ENCODE measurements around the gene ANKRD63. TPM values are rescaled to one million over a fixed set of nuclear protein-coding genes. Genes with fewer than 3 reads are reported as not detected.

The ANKRD63 gene
- total and polyA plus RNA-seq, 9 of the 15 experiments (the other 6 are each of a cell fraction or from before 2014, with no cell fraction given) = 1.3 to 2.0 (median 1.8) TPM; not detected in 6

GRCh38 chr15:40306908-40307307 lies 24.0 kb upstream of the ANKRD63 start:
- 54% methylated on average over 7 of the region's 7 CpGs for WGBS (ENCODE audit: insufficient coverage, low coverage, missing lambda C conversion rate)

More at GRCh38 chr15:40306908-40307307, 24.0 kb upstream of the ANKRD63 start:
- H3K4me1 ChIP-seq (replicated peaks in 1 of 2; ENCODE audit: control insufficient read depth in 2 of 2, insufficient read depth in 2 of 2, low read length in 2 of 2) = peaks cover 27 to 42% of the 10 kb centered on the region in 2 experiments
- ChIA-PET POLR2A (interaction anchor here (0.6 to 1.8 kb wide), 3 partner anchors 26 to 525 kb away, joined by 3 to 4 read pairs (median 4); no protein-coding TSS in a partner anchor), CTCF (ENCODE audit: low intra/inter-chr PET ratio) (interaction anchor here (5.2 kb wide), 1 partner anchor 26 kb away, joined by 87 read pairs; the partner anchor contains the start of gene ANKRD63)
- no peak overlapping the region for H3K4me3 ChIP-seq
- H3K27ac ChIP-seq (ENCODE audit: extremely low read depth, low read depth, low read length) = no peak overlapping the region
- no peaks in the 10 kb centered on the region for H3K36me3 ChIP-seq (ENCODE audit: control insufficient read depth, insufficient read depth, low read length)
- intact Hi-C loops (cut with micrococcal nuclease) (no loop called here), in situ Hi-C loops (cut with MboI) (no loop called here)
- H3K9ac ChIP-seq (ENCODE audit: insufficient read depth in 1 of 2, low read depth in 2 of 2, low read length in 2 of 2) = peak overlapping the region in 1 of 2 experiments; percentile 40; a peak in 1 of 4 replicates
- peak overlapping the region; percentile 20; the same call in 1 of the 2 replicates for H2AFZ ChIP-seq (ENCODE audit: low read depth, low read length)
- H4K20me1 ChIP-seq (replicated peaks; ENCODE audit: control insufficient read depth, insufficient read depth, low read length) = no peaks in the 10 kb centered on the region
- TF ChIP-seq TRIM24 (IDR thresholded peaks at IDR 0.05) (no peak), FOXJ2 (tag; IDR thresholded peaks at IDR 0.05) (no peak), EGR1 (conservative IDR thresholded peaks at IDR 0.05) (no peak), ZNF311 (CRISPR knock-in tag; IDR thresholded peaks at IDR 0.05) (no peak), ETS2 (tag; IDR thresholded peaks at IDR 0.05; ENCODE audit: borderline replicate concordance, poor library complexity, severe bottlenecking) (no peak), ZNF695 (CRISPR knock-in tag; IDR thresholded peaks at IDR 0.05) (no peak), ETV1 (tag; conservative IDR thresholded peaks at IDR 0.05; ENCODE audit: low read depth) (no peak), TFE3 (CRISPR knock-in tag; IDR thresholded peaks at IDR 0.05) (no peak), POLR3A (IDR thresholded peaks at IDR 0.05; ENCODE audit: borderline replicate concordance, extremely low read depth, insufficient read depth, insufficient read length) (no peak), GTF2A2 (tag; IDR thresholded peaks at IDR 0.05) (no peak), CHAMP1 (IDR thresholded peaks at IDR 0.05) (no peak), RCOR1 (IDR thresholded peaks at IDR 0.05; ENCODE audit: borderline replicate concordance in 1 of 2, low read depth in 2 of 2, low read length in 2 of 2) (no peak), ZNF75A (CRISPR knock-in tag; IDR thresholded peaks at IDR 0.05) (no peak), MAZ (CRISPR knock-in tag; conservative IDR thresholded peaks at IDR 0.05 in 1 of 2, IDR thresholded peaks at IDR 0.05 in 1 of 2) (no peak), PHF21A (IDR thresholded peaks at IDR 0.05; ENCODE audit: borderline replicate concordance, low read depth) (no peak)
- DNase-seq (ENCODE audit: extremely low read depth in 1 of 4, low spot score in 3 of 4) (no peak), FAIRE-seq (no peak), ATAC-seq (no peak)
- BruUV-seq (replicated peaks) = no TSS peak
- H3K4me2 ChIP-seq (ENCODE audit: insufficient read depth, low read length) = no peak overlapping the region
- H3K79me2 ChIP-seq (ENCODE audit: control insufficient read depth, insufficient read depth, low read length) = no peaks in the 10 kb centered on the region
- peaks cover 0 to 8% of the 10 kb centered on the region in 2 experiments; a peak in 2 of 5 replicates for H3K27me3 ChIP-seq (ENCODE audit: control insufficient read depth in 2 of 2, insufficient read depth in 2 of 2, low read length in 2 of 2)
- H3K9me3 ChIP-seq (replicated peaks; ENCODE audit: control insufficient read depth, insufficient read depth, low read depth, low read length) = no peaks in the 10 kb centered on the region
- no peaks in the 10 kb centered on the region for H3K9me1 ChIP-seq (ENCODE audit: control insufficient read depth, insufficient read depth, low read length)

Measured in K562 (cell line).